Activated gamma-delta T cell treated with Interleukin-2 at 50 U/mL for 16 hours (primary cell): ENCODE results near the gene CFAP99.

Source experiments
- DNase-seq: peaks from one replicate; pipeline ENCODE4 v3.0.0-alpha.2; 2020

CFAP99 gene

DNA sequence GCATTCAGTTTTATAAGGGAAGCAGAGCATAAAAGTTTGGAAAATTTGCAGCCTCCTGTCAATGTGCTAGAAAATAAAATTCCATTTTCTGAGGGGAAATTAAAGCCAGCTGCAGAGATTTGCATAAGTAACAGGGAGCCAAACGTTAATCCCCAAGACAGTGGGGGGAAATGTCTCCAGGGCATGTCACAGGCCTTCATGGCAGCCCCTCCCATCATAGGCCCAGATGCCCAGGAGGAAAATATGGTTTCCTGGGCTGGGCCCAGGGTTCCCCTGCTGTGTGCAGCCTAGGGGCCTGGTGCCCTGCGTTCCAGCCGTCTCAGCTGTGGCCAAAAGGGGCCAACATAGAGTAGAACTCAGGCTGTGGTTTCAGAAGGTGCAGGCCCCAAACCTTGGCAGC lies 59.5 kb downstream of the CFAP99 start:
- no peak for DNase-seq

DNA sequence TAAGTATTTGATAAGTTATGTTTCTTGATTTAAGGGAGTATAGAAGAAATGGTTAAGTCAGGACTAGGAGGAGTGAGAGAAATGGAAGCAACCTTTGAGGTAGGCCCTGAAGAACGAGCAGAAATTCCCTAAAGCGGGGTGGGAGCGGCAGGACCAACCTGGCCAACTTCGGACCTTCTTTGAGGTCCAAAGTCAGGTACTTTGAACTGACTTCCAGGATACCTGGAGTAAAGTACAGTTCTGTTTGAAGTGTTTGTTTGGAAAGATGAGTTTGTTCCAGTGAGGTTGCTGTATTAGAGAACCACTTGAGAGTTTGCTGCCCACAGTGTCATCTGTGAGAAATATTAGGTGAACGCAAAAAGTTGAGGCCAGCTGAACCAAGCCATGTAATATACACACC lies 61.9 kb downstream of the CFAP99 start:
- DNase-seq = no peak

DNA sequence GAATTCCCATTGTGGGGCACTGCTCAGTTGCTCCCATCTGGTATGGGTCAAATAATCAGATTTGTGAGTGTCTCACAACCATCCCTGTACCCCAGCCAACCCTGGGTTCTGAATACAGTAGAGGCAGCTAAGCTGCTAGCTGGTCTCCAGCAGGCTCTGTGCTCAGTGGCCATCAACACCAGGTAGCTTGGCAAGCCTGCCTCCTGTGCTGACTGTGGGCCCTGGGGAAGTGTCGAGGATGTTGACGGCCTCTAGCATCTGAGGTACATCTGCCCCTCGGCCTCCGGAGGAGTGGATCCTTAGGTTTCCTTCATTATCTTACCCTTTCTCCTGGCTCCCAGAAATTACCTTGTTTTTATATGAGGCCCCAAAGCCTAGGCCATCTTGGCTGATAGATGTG lies 63.4 kb downstream of the CFAP99 start:
- no peak for DNase-seq

DNA sequence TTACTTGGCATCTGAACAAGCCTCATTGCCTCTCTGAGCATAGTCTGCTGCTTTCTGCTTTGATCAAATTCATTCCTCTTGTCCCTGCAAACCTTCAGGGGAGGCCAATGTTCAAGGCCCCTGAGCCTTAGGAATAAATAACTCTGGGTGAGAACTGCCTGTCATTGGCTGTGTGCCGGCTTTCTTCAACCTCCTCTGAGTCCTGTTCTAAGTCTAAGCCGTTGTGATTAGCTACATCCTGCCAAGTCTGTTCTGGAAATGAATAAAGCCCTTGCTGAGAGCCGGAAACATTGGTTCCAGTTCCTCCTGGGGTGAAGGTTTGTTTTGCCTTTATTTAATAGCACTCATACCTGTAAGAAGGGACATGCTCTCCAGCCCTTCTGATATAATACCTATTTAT lies 63.9 kb downstream of the CFAP99 start:
- no peak for DNase-seq

DNA sequence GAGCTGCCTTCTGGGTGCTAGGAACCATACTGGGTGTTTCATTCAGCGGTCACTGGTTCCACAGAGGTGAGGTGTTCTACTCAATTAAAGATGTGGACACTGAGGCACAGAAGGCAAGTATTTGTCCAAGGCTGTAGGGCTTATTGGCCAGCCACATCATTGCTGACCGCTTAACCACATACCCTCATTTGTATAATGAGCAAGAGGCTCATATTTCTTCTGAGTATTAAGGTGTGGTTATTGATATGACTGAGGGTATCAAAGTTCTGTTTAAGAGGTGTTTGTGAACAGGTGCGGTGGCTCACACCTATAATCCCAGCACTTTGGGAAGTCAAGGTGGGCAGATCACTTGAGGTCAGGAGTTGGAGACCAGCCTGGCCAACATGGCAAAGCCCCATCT lies 64.5 kb downstream of the CFAP99 start:
- no peak for DNase-seq

DNA sequence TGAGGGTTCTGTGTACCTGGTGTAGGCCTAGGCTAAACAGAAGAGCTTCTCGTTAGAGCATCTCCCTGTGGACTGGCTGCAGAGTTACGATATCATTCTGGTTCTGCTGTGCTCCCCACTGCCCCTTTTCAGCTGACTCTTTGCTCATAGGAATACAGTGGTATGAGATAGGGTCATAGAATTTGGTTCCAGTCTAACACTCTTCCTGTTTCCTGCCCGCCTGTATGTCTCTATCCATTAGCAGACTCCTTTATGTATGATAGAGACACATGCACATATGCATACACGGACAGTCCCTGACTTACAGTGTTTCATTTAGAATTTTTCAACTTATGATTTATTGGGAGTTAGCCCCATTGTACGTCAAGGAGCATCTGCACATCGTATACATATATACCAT lies 65.4 kb downstream of the CFAP99 start:
- DNase-seq = no peak

DNA sequence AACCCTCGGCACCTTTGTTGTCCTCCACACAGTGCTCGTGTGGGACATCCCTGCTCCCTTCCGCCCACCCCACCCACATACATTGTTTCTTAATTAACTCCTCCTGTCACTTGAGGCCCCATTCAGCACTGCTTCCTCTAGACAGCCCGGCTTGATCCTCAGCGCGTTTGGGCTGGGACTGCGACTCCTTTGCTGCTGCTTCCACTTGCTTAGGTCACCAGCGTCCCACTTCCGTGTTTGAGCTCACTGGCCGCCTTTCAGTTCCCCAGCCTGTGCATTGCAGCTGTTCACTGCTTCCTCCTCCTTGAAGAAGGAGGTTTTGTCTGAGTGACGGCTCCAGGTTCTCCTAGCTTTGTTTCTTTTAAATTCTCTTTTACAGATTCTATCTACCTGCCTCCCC lies 66.2 kb downstream of the CFAP99 start:
- peak; percentile 64 for DNase-seq

DNA sequence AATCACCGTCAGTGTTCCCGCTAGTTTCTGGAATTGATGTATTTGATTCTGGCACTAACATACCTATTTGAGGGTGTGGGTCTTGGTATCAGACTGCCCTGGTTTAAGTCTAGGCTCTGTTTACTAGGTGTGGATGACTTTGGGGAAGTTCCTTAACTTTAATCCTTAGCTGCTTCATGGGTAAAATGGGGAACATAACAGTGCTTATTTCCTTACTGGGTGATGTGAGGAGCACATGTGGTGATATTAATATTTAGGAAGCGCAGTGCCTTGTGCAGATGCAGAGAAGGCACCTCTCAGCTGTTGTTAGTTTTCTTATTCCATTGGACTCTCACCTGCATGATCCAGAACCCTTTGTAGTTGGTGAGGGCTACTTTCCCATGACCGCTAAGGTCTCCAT lies 67.2 kb downstream of the CFAP99 start:
- DNase-seq = no peak

DNA sequence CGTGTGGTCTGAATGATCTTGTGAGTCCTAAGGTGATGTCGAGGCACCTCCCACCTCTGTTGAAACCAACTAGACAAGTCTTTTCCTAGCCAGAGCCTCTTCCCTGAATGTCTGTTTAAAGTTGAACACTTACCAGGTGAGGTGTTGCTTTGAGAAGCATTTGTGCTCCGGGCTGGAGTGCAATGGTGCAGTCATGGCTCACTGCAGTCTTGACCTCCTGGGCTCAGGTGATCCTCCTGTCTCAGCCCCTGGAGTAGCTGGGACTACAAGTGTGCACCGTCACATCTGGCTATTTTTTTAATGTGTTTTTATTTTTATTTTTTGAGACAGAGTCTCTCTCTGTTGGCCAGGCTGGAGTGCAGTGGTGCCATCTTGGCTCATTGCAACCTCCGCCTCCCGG lies 68.2 kb downstream of the CFAP99 start:
- DNase-seq = no peak

DNA sequence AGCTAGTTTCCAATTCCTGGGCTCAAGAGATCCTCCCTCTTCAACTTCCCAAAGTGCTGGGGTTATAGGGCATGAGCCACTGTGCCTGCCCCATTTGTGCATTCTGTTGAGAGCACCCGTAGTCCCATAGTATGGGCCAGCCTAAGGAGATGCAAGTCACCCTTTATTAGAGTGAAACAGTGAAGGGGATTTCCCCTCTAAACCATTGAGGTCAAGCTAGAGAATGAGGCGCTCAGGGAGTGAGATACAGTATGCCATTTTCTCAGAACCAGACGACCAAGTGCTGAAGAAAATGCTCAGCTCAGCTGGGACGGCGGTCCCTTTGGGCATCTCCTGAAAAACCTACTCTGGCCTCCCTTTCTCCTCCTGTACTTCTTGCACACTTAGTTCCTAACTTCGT lies 68.9 kb downstream of the CFAP99 start:
- DNase-seq = no peak

DNA sequence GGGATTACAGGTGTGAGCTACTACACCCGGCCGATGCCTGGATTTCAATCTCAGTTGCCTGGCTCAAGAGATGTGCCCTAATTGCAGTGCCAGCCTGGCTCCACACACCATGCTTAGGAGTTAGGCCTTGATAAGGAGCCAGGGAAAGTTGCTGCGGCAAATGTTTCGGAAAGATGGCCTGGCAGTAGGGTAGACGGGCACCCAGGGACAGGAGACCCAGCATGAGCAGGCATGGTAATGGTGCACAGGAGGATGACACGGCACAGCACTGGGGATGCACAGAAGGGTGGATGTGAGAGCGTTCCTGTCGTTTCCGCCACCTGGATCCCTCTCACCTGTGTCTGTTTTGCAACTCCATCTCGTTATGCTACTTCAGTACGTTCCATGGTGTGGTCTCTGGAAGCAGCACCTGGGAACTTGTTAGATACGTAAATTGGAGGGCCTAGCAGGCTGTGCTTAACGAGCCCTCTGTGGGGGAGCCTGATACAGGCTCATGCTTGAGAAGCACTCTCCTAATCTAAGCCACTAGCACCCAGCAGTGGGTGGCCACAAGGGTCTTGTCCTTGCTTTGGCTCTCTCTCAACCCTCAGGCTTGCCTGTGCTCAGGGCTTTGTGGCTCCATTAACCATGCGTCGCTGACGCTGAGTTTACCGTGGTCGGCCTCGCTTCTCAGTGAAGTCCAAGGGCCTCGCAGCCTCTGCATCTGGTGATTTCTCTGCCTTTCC lies 70.5 kb downstream of the CFAP99 start:
- no peak for DNase-seq

DNA sequence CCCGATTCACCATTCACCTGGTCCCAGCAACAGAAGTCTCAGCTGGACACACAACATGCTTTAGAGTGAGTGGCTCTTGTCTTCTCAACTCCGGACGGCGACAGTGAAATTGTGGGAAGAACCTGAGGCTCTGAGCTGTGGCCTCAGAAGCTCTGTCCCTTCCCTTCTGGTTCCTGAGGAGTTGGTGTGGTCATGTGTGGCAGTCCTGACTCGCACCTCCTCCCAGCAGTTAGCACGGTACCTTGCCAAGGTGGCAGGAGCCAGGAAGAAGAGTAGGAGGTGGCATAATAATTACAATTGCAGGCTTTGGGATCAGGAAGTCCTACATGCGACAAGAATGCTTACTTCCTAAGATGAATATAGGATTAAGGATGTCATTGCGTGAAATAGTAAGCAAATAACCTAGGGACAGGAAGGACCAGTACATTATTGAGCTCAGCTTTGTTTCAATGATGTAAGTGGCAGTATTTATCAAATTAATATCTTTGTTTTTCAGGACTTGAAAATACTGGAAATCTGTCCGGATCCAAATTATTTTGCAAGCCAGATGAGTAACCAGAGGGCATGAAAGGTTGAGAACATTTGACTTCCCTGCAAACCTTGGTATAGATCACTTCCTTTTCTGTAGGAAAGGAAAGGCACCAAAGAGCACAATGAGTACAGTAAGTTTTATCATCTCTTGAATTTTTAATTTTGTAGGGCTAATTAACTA lies 71.2 kb downstream of the CFAP99 start:
- DNase-seq = no peak

DNA sequence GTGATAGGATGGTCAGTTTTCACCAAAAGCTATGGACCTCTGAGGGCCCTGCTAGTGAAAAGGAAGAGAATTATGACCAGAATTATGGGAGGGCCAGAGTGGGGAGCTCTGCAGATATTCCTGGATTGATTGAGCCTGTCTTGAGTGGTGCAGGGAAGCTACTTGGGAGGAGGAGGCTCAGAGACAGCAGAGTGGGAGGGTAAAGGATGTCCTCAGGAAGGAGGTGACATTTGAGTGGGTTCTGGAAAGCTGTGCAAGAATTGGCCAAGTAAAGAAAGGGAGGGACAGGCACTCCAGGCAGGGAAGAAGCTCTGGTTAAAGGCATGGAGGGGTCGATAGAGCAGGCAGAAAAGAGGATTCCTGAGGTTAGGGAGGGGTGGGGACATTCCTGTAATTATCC lies 74.2 kb downstream of the CFAP99 start:
- no peak for DNase-seq

DNA sequence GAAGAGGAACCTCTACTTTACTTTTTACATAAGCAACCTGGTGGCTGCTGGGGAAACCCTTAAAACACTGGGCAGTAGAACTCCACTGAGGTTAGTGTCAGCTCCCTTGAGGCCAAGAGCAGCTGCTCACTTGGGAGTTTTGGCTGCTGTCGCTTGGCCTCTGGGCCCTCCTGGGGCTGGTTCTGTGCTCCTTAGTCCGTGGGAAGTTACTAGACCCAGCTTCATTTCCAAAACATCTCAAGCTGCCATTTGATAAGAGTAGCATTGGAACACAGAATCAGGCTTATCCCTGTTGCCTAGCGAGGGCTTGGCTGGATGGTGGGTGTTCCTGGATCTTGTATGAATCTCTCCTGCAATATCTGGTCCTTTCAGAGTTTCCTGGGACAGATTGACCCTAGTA lies 76.2 kb downstream of the CFAP99 start:
- DNase-seq = no peak

DNA sequence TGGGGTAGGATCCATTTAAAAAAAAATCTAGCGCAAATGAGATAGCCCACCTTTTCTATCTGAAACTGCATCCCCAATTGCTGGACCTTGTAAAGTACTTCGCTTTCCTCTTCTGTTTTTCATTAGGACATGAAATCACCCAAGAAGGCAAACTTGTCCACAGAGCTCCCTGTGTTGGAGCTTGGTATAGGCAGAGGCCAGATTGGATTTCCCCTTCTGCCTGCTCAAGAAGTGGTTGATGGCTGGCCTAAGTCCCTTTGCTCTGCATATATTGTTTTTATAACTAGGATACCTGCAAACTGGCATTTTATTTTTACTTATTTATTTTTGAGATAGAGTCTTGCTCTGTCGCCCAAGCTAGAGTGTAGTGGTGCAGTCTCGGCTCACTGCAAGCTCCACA lies 78.6 kb downstream of the CFAP99 start:
- DNase-seq = no peak

DNA sequence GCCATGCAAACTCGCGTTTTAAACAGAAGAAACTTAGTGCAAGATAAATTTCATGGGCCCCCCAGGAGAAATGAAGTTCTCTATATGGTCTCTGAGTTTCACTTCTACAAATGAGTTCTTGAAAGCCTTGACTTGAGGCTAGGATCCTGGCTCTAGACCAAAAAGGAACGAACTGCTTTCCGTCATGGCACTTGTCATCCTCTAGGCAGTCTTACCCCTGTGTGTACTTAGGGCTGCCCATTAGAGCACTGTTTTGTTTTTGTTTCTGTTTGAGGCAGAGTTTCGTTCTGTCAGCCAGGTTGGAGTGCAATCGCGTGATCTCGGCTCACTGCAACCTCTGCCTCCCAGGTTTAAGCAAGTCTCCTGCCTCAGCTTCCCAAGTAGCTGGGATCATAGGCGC lies 79.2 kb downstream of the CFAP99 start:
- DNase-seq = no peak

DNA sequence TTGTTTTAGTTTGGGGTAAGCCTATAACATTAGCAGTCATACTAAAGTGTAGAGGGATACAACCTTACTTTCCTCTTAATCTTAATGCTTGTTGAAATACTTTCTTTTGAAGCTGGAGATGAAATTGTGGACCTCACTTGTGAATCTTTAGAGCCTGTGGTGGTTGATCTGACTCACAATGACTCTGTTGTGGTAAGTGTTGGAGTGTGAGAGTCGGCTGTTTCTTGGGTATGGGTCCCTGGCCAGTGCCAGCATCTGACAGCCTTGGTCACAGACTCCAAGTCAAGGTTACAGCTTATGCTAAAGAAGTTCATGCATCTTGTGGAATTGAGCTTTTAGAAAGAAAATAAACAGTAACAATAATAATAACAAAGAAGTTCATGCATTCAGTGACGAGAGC lies 81.8 kb downstream of the CFAP99 start:
- DNase-seq = no peak

DNA sequence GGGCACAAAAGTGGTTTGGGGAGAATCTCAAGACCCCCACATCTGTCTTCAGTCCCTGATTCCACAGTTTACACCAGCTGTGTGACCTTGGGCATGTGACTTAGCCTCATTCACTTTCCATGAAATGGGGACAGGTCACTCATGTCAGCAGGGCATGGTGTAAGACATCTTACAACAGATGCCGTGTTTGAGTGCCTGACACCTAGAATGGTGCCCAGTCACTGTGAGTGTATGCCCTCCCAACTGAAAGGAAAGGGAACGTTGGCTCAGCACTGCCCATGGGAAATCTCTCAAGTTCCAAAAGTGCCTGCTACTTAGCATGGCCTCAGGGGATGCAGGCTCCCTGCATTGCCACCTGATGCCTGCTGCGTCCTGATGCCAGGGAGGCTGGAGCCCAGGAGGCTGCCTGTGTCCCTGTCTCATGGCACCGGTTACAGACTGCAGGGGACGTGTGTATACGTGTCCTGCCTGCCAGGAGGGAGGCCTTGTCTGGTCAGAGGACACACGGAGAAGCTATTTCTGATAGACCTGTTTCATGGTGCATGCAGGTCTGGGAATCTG lies 82.4 kb downstream of the CFAP99 start:
- DNase-seq = no peak

DNA sequence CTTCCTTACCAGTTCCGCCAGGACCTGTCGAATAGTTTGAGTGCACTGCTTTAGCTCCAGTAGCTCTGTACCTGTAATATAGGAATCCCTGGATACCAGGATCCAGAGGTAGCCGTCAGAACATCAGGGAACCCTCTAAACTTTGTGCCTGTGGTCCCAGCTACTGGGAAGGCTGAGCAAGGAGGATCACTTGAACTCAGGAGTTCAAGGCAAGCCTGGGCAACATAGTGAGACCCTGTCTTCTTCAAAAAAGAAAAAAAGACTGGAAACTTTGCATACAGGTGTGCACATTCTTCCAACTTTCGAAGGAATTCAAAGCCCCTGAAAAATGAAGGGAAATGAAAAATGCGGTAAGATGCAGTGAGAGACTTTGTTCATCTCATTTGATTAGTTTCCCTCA lies 85.1 kb downstream of the CFAP99 start:
- DNase-seq = no peak

DNA sequence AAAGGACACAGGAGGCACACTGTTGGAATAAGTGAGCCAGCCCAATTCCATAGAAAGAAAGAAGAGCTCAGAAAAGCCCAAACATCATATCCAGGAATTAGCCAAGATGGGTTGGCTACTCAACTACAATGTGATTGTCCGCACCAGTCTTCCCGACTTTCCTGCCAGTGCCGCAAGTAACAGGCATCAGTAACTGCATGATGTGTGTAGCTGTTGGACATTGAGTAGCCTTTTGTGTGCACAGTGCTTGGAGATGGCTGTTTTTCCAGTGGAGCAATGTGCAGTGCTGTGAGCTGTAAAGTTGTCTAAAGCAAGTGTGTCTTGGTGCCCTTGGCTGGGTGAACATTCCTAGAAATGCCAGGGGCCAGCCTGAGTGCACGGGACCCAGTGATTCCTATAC lies 88.5 kb downstream of the CFAP99 start:
- DNase-seq = no peak

DNA sequence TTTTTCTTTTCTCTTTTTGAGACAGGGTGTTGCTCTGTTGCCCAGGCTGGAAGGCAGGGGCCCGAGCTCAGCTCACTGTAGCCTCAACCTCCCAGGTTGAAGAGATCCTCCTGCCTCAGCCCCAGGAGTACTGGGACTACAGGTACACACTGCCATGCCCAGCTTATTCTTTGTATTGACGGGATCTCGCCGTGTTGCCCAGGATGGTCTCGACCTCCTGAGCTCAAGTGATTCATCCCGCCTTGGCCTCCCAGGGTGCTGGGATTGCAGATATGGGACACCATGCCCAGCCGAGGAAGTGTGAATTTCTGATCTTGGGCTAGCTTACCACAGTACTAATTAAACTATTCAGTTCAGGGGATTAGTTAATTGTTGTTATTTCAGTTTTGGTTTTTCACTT lies 89.1 kb downstream of the CFAP99 start:
- no peak for DNase-seq

DNA sequence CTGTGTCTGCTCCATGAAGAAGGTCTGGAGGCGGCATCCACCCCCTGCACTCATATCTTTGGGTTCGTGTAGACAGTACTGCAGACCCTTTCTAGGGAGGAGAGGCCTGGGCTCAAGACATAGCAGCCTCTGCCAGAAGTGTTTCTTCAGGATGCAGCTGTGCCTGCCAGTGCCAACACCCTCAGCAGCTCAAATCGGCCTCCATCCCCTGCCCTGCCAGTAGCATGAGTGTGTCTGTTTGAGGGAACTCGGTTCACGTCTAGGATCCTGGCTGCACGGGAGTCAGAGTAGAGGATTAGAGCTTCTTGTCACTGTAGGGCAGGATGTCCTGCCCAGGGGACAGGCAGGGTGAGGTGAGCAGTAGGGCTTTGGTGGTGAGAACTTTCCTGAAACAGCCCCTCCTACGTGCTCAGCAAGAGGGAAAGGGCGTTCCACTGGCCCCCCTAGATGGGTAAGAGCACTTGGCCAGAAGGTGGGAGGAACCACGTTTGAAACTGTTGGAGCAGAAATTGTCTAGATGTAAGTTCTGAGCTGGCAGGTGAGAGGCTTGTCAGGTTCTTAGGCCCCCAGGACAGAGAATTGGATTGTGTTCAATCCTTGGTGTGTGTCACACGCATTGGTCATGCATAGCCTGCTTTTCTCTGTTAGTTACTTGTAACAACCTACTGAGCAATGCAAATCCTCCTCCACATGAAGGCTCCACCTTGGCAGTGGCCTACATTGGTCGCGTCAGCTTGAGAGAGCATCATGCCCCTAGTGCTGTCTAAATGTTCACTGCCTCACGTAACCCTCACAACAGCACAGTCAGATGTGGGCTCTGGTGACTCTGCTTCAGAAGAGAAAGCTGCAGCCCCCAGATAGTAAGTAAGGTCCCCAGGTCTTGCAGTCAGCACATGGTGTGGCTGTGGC lies 91.8 kb downstream of the CFAP99 start:
- DNase-seq = no peak

DNA sequence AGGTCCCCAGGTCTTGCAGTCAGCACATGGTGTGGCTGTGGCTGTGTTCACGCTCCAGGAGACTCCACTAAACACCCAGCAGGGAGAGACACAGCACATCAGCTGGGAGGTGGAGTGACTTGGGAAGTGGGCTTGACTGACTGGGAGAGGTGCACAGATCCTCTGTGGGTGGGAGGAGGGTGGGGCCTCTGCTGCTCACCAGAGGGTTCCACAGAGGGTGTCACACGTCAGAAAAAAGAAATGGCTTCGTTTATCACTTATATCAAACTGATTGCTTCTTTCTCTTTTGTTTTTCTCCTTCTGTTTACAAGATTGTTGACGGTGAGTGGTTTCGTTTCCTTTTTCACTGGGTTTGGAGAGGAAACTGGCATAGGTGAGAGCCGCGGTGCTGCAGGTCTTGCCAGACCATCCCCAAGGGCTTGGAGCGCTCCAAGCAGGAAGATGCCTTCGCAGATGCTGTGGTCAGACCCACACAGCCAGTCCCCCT lies 92.9 kb downstream of the CFAP99 start:
- DNase-seq = no peak
